B cell (primary cell): ENCODE data around the gene ZP4. TPM values are rescaled to one million over a fixed set of nuclear protein-coding genes. Genes with fewer than 3 reads are reported as not detected.

Source experiments
- ATAC-seq: fragments of 200-7000 bp; cut with Tn5 transposase; one replicate; pipeline ENCODE4 v1.10.0; 2021; ENCODE audit warnings: low read depth, mild to moderate bottlenecking, moderate number of reproducible peaks, moderate library complexity
- CTCF ChIA-PET: fragments of 350-600 bp; sonication (Branson Sonifier 250); formaldehyde crosslinking; loops from one replicate; lab custom pipeline; 2021; ENCODE audit warnings: antibody characterized with exemption, inconsistent platforms; lab: Charles Lee
- POLR2A ChIA-PET: fragments of 350-600 bp; sonication (Branson Sonifier 250); formaldehyde crosslinking; loops from one replicate; lab custom pipeline; 2021; ENCODE audit warnings: antibody characterized with exemption; lab: Charles Lee
- DNase-seq: peaks from one replicate; pipeline ENCODE4 v3.0.0; 2013
- H2AFZ ChIP-seq: 2 replicates; pipeline ENCODE4 v1.6.1; 2012; ENCODE audit warnings: mild to moderate bottlenecking, low read depth, low read length; ENCODE audit not compliant: insufficient read depth, poor library complexity, severe bottlenecking
- H3K27ac ChIP-seq, 2 donors: 1 replicate in 1 of 2; 2 replicates in 1 of 2; pipeline ENCODE4 v1.5.1; 2012 to 2013; ENCODE audit warnings: low read length in 2 of 2, mild to moderate bottlenecking in 2 of 2, moderate library complexity in 1 of 2
- H3K27me3 ChIP-seq, 4 experiments: fragments of 200-600 bp in 1 of 4; sonication (generic) in 1 of 4; replicated peaks in 1 of 4; 1 replicate in 2 of 4; 2 replicates in 2 of 4; pipeline versions ENCODE4 v1.6.1 to v1.7.0; 2013 to 2016; ENCODE audit warnings: low read length in 3 of 4, mild to moderate bottlenecking in 2 of 4, mixed read lengths in 1 of 4, moderate library complexity in 1 of 4; ENCODE audit not compliant: insufficient read depth in 4 of 4, control insufficient read depth in 3 of 4; ENCODE audit errors: control extremely low read depth in 1 of 4
- H3K36me3 ChIP-seq, 2 experiments: replicated peaks in 1 of 2; 1 replicate in 1 of 2; 2 replicates in 1 of 2; pipeline versions ENCODE4 v1.6.1 to v1.7.1; 2013; ENCODE audit warnings: low read length in 1 of 2; ENCODE audit not compliant: insufficient read depth in 2 of 2, control insufficient read depth in 1 of 2; ENCODE audit errors: control extremely low read depth in 1 of 2, extremely low read depth in 1 of 2
- H3K4me1 ChIP-seq, 2 donors: fragments of 200-600 bp in 1 of 2; sonication (generic) in 1 of 2; 1 replicate in 1 of 2; 2 replicates in 1 of 2; pipeline versions ENCODE4 v1.5.1 to v1.6.1; 2013 to 2017; ENCODE audit warnings: low read length in 2 of 2; ENCODE audit not compliant: control insufficient read depth in 2 of 2, insufficient read depth in 2 of 2
- H3K4me2 ChIP-seq: replicated peaks from 2 replicates; pipeline ENCODE3; 2012; ENCODE audit warnings: mild to moderate bottlenecking, low read depth, low read length; ENCODE audit not compliant: poor library complexity, severe bottlenecking
- H3K4me3 ChIP-seq, 5 experiments: fragments of 200-600 bp in 1 of 5; sonication (generic) in 1 of 5; 1 replicate in 3 of 5; 2 replicates in 2 of 5; pipeline versions ENCODE4 v1.5.1 to v1.7.0; 2011 to 2016; ENCODE audit warnings: low read length in 4 of 5, mild to moderate bottlenecking in 4 of 5, low read depth in 2 of 5, control low read depth in 1 of 5, moderate library complexity in 1 of 5; ENCODE audit not compliant: insufficient read depth in 1 of 5; ENCODE audit errors: control extremely low read depth in 1 of 5, extremely low read depth in 1 of 5
- H3K79me2 ChIP-seq: fragments of 200-600 bp; sonication (generic); one replicate; pipeline ENCODE4 v1.6.0; 2016; ENCODE audit warnings: low read length; ENCODE audit not compliant: control insufficient read depth, insufficient read depth
- H3K9ac ChIP-seq: fragments of 200-600 bp; sonication (generic); 2 replicates; pipeline ENCODE4 v1.6.1; 2017; ENCODE audit warnings: mild to moderate bottlenecking, low read length, moderate library complexity
- H3K9me3 ChIP-seq, 3 donors: one replicate each; pipeline versions ENCODE4 v1.6.1 to v1.7.1; 2013; ENCODE audit warnings: low read length in 2 of 3; ENCODE audit not compliant: control insufficient read depth in 2 of 3, insufficient read depth in 1 of 3; ENCODE audit errors: control extremely low read depth in 1 of 3
- H4K20me1 ChIP-seq: 2 replicates; pipeline ENCODE4 v1.6.0; 2012; ENCODE audit warnings: mild to moderate bottlenecking, low read length; ENCODE audit not compliant: insufficient read depth, control insufficient read depth, poor library complexity, severe bottlenecking
- H3K27ac Mint-ChIP-seq: one replicate; pipeline ENCODE4 v1.8.0; 2021; ENCODE audit warnings: mixed read lengths
- H3K27me3 Mint-ChIP-seq: one replicate; pipeline ENCODE4 v1.8.0; 2021; ENCODE audit warnings: mixed read lengths
- H3K4me1 Mint-ChIP-seq: one replicate; pipeline ENCODE4 v1.8.0; 2021; ENCODE audit warnings: mixed read lengths
- H3K4me3 Mint-ChIP-seq: one replicate; pipeline ENCODE4 v1.8.0; 2021; ENCODE audit warnings: mixed read lengths
- H3K9me3 Mint-ChIP-seq: one replicate; pipeline ENCODE4 v1.8.0; 2022; ENCODE audit warnings: mixed read lengths; ENCODE audit not compliant: insufficient read depth
- CTCF ChIP-seq: fragments of 200-600 bp; IDR thresholded peaks from one replicate; pipeline ENCODE4 v1.8.0; 2022; ENCODE audit warnings: antibody characterized with exemption, mild to moderate bottlenecking
- EZH2 ChIP-seq: IDR thresholded peaks from 2 replicates; pipeline ENCODE4 v1.6.1; 2012; ENCODE audit warnings: borderline replicate concordance, low read depth, mild to moderate bottlenecking, moderate library complexity, low read length; ENCODE audit not compliant: insufficient read depth, poor library complexity, severe bottlenecking
- WGBS: methylation state at CpG from one replicate; pipeline ENCODE4 v1.1.5; 2013; ENCODE audit warnings: missing lambda C conversion rate; ENCODE audit not compliant: insufficient coverage; 5-methylcytosine and 5-hydroxymethylcytosine counted together
- intact Hi-C: fragments of 100-400 bp; cut with micrococcal nuclease; formaldehyde crosslinking; loops from one replicate; pipeline ENCODE4 v1.10.0; 2022
- polyA plus RNA-seq: library from polyadenylated mRNA; depleted of rRNA; stranded (reverse); fragments of >200 nt; gene quantifications from 2 replicates; pipeline ENCODE4 v1.2.3, GENCODE V29; 2012
- total RNA-seq, 2 donors: library from RNA; stranded (reverse); fragments of 120-200 nt in 1 of 2; gene quantifications; 1 replicate in 1 of 2; 2 replicates in 1 of 2; pipeline versions ENCODE4 v1.2.3 to v1.2.4, GENCODE V29; 2013 to 2022

The ZP4 gene
- total and polyA plus RNA-seq, 2 donors (not counting 1 experiment from before 2014, with no cell fraction given) = not detected

- ChIA-PET POLR2A (no interaction called here), CTCF (no interaction called here)
- Histone ChIP-seq H3K79me2 (no peaks in the 10 kb centered on the region), H3K9me3 (no peaks in the 10 kb centered on the region), H3K9ac (no peak overlapping the region), H4K20me1 (no peaks in the 10 kb centered on the region), H2AFZ (no peak overlapping the region), H3K4me2 (no peak overlapping the region), H3K36me3 (no peaks in the 10 kb centered on the region), H3K4me3 (no peak overlapping the region), H3K4me1 (no peaks in the 10 kb centered on the region), H3K27me3 (no peaks in the 10 kb centered on the region), H3K27ac (no peak overlapping the region)
- Mint-ChIP-seq H3K9me3 (no peaks in the 10 kb centered on the region), H3K4me1 (no peaks in the 10 kb centered on the region), H3K4me3 (no peak overlapping the region), H3K27ac (no peak overlapping the region), H3K27me3 (no peaks in the 10 kb centered on the region)
- ATAC-seq (no peak), DNase-seq (no peak)
- TF ChIP-seq EZH2 = no peak
- no peak for TF ChIP-seq CTCF
- intact Hi-C loops = no loop called here
- WGBS = no CpG with 5 or more reads among the region's 2 CpGs
These were observed 544 bp upstream of the ZP4 start for GRCh38 chr1:237891266-237891665.

- Histone ChIP-seq H3K79me2 (no peaks in the 10 kb centered on the region), H3K4me3 (no peak overlapping the region), H3K9ac (no peak overlapping the region), H2AFZ (no peak overlapping the region), H4K20me1 (no peaks in the 10 kb centered on the region), H3K9me3 (no peaks in the 10 kb centered on the region), H3K27ac (no peak overlapping the region), H3K36me3 (no peaks in the 10 kb centered on the region), H3K4me1 (no peaks in the 10 kb centered on the region), H3K4me2 (no peak overlapping the region), H3K27me3 (no peaks in the 10 kb centered on the region)
- ATAC-seq (no peak), DNase-seq (no peak)
- intact Hi-C loops = no loop called here
- Mint-ChIP-seq H3K4me3 (no peak overlapping the region), H3K9me3 (no peaks in the 10 kb centered on the region), H3K27me3 (no peaks in the 10 kb centered on the region), H3K27ac (no peak overlapping the region), H3K4me1 (no peaks in the 10 kb centered on the region)
- no peak for TF ChIP-seq EZH2
- TF ChIP-seq CTCF = no peak
- 90% methylated on average over 7 of the region's 7 CpGs for WGBS
- CTCF ChIA-PET = no interaction called here
- POLR2A ChIA-PET = no interaction called here
These were observed 306 bp downstream of the ZP4 start for GRCh38 chr1:237890416-237890815.
